Neural cell (in vitro differentiated cells): Measurements from ENCODE around the gene PIAS1. TPM values are rescaled to one million over a fixed set of nuclear protein-coding genes. Genes with fewer than 3 reads are reported as not detected.
A peak's percentile ranks its signal among the peaks of the same experiment; 100 is the strongest.

Source experiments
- H2AFZ ChIP-seq: fragments of 200-600, 300-800 bp; sonication (generic), shearing (Covaris generic); 2 replicates; pipeline ENCODE4 v1.6.0; 2014; ENCODE audit warnings: low read depth, mild to moderate bottlenecking, antibody characterized with exemption, low read length, moderate library complexity
- H3F3A ChIP-seq: fragments of 200-600 bp; shearing (Covaris generic); 2 replicates; pipeline ENCODE4 v1.6.1; 2016; ENCODE audit warnings: mild to moderate bottlenecking, moderate library complexity, mixed read lengths, antibody characterized with exemption, low read length; ENCODE audit not compliant: insufficient read depth, poor library complexity, severe bottlenecking
- H3K27ac ChIP-seq: fragments of 200-600, 300-800 bp; sonication (generic), shearing (Covaris generic); 2 replicates; pipeline ENCODE4 v1.5.1; 2014; ENCODE audit warnings: mild to moderate bottlenecking, low read length, moderate library complexity
- H3K27me3 ChIP-seq: fragments of 300-800, 200-600 bp; sonication (generic), shearing (Covaris generic); 2 replicates; pipeline ENCODE4 v1.6.0; 2014; ENCODE audit warnings: mild to moderate bottlenecking, low read depth, low read length, moderate library complexity; ENCODE audit not compliant: insufficient read depth
- H3K36me3 ChIP-seq: fragments of 300-800, 200-600 bp; sonication (generic), shearing (Covaris generic); 2 replicates; pipeline ENCODE4 v1.5.1; 2014; ENCODE audit warnings: mild to moderate bottlenecking, antibody characterized with exemption, low read length, moderate library complexity; ENCODE audit not compliant: insufficient read depth
- H3K4me2 ChIP-seq: fragments of 300-800, 200-600 bp; sonication (generic), shearing (Covaris generic); 2 replicates; pipeline ENCODE4 v1.6.0; 2014; ENCODE audit warnings: mild to moderate bottlenecking, low read length
- H3K4me3 ChIP-seq: fragments of 300-800, 200-600 bp; sonication (generic), shearing (Covaris generic); 2 replicates; pipeline ENCODE4 v1.5.1; 2014; ENCODE audit warnings: mild to moderate bottlenecking, low read length, moderate library complexity
- H3K79me2 ChIP-seq: fragments of 200-600 bp; shearing (Covaris generic); replicated peaks from 2 replicates; pipeline ENCODE4 v1.6.0; 2014; ENCODE audit warnings: mild to moderate bottlenecking, low read length, moderate library complexity; ENCODE audit not compliant: insufficient read depth
- H3K9ac ChIP-seq: fragments of 300-800, 200-600 bp; sonication (generic), shearing (Covaris generic); 2 replicates; pipeline ENCODE4 v1.6.1; 2016; ENCODE audit warnings: mild to moderate bottlenecking, low read length, mixed read lengths
- H3K9me2 ChIP-seq: fragments of 200-600 bp; shearing (Covaris generic); 2 replicates; pipeline ENCODE4 v1.6.1; 2016; ENCODE audit warnings: mild to moderate bottlenecking, low read length, mixed read lengths; ENCODE audit not compliant: insufficient read depth
- H3K9me3 ChIP-seq: fragments of 200-600, 300-800 bp; sonication (generic), shearing (Covaris generic); 2 replicates; pipeline ENCODE4 v1.6.1; 2016; ENCODE audit warnings: mild to moderate bottlenecking, mixed run types, low read length, moderate library complexity, mixed read lengths
- H4K20me1 ChIP-seq: fragments of 200-600 bp; shearing (Covaris generic); 2 replicates; pipeline ENCODE4 v1.6.1; 2016; ENCODE audit warnings: mild to moderate bottlenecking, mixed run types; ENCODE audit not compliant: insufficient read depth
- CTCF ChIP-seq: fragments of 450-650 bp; IDR thresholded peaks from 2 replicates; pipeline ENCODE4 v1.5.1; 2014; ENCODE audit warnings: antibody characterized with exemption, mild to moderate bottlenecking, moderate library complexity; ENCODE audit not compliant: poor library complexity, severe bottlenecking
- EP300 ChIP-seq: fragments of 450-650 bp; conservative IDR thresholded peaks from 2 replicates; pipeline ENCODE4 v1.6.1; 2014; ENCODE audit warnings: antibody characterized with exemption, mild to moderate bottlenecking, moderate library complexity; ENCODE audit not compliant: poor library complexity, severe bottlenecking
- EZH2 ChIP-seq: fragments of 200-600, 300-800 bp; shearing (Covaris generic), sonication (generic); IDR thresholded peaks from 2 replicates; pipeline ENCODE4 v1.6.1; 2014; ENCODE audit warnings: antibody characterized with exemption, low read length, borderline replicate concordance, mild to moderate bottlenecking; ENCODE audit not compliant: insufficient read depth, poor library complexity, severe bottlenecking
- MXI1 ChIP-seq: fragments of 450-650 bp; conservative IDR thresholded peaks from 2 replicates; pipeline ENCODE4 v1.6.1; 2014; ENCODE audit warnings: antibody characterized with exemption, mild to moderate bottlenecking; ENCODE audit not compliant: poor library complexity, severe bottlenecking
- POLR2AphosphoS5 ChIP-seq: IDR thresholded peaks from 2 replicates; pipeline ENCODE4 v1.6.1; 2012
- RAD21 ChIP-seq: fragments of 450-650 bp; conservative IDR thresholded peaks from 2 replicates; pipeline ENCODE4 v1.6.1; 2014; ENCODE audit warnings: antibody characterized with exemption, mild to moderate bottlenecking, moderate library complexity
- REST ChIP-seq: IDR thresholded peaks from 2 replicates; pipeline ENCODE4 v1.6.1; 2012; ENCODE audit warnings: borderline replicate concordance
- SMC3 ChIP-seq: fragments of 450-650 bp; conservative IDR thresholded peaks from 2 replicates; pipeline ENCODE4 v1.6.1; 2014; ENCODE audit warnings: antibody characterized with exemption, mild to moderate bottlenecking, moderate library complexity; ENCODE audit not compliant: poor library complexity
- TAF1 ChIP-seq: IDR thresholded peaks from 2 replicates; pipeline ENCODE4 v1.6.1; 2012; ENCODE audit warnings: low read depth
- polyA plus RNA-seq: library from polyadenylated mRNA; depleted of rRNA; stranded (reverse); fragments of >200 nt; gene quantifications from 2 replicates; pipeline ENCODE4 v1.2.3, GENCODE V29; 2014

Gene PIAS1
- polyA plus RNA-seq, 1 donor from 2014 or later: 14.3 TPM

- Histone ChIP-seq H3F3A (no peaks in the 10 kb centered on the region), H3K9me2 (no peaks in the 10 kb centered on the region), H3K27ac (peak overlapping the region; percentile 86), H3K27me3 (no peaks in the 10 kb centered on the region), H3K79me2 (peaks cover 56% of the 10 kb centered on the region), H2AFZ (no peak overlapping the region), H3K9me3 (no peaks in the 10 kb centered on the region), H3K4me3 (peak overlapping the region; percentile 82), H3K4me2 (peak overlapping the region; percentile 51), H3K36me3 (no peaks in the 10 kb centered on the region), H4K20me1 (no peaks in the 10 kb centered on the region), H3K9ac (peak overlapping the region; percentile 87)
- TF ChIP-seq SMC3 (no peak), RAD21 (no peak), MXI1 (no peak), REST (no peak), EZH2 (no peak), CTCF (no peak), EP300 (no peak), POLR2AphosphoS5 (no peak), TAF1 (no peak)
Measured at GRCh38 chr15:68056097-68056865, 2.2 kb downstream of the PIAS1 start.

GRCh38 chr15:68057034-68057433 lies 2.9 kb downstream of the PIAS1 start:
- no peaks in the 10 kb centered on the region for H3K36me3 ChIP-seq
- H4K20me1 ChIP-seq: no peaks in the 10 kb centered on the region
- H3K9me2 ChIP-seq: no peaks in the 10 kb centered on the region
- peak overlapping the region; percentile 51 for H3K4me2 ChIP-seq
- no peaks in the 10 kb centered on the region for H3K9me3 ChIP-seq
- H2AFZ ChIP-seq: no peak overlapping the region
- no peak for TF ChIP-seq CTCF
- H3K79me2 ChIP-seq: peaks cover 63% of the 10 kb centered on the region
- H3K27ac ChIP-seq: no peak overlapping the region
- no peaks in the 10 kb centered on the region for H3F3A ChIP-seq
- peak overlapping the region; percentile 82 for H3K4me3 ChIP-seq
- no peak overlapping the region for H3K9ac ChIP-seq
- H3K27me3 ChIP-seq: no peaks in the 10 kb centered on the region
